Measurements from ENCODE around the gene PEAK3.

PEAK3 gene

GRCh38 chr19:2289714-2290435, 7.9 kb upstream of the PEAK3 start:
- Histone ChIP-seq H3K79me2 (ENCODE audit: insufficient read depth, low read length) (no peaks in the 10 kb centered on the region), H3K9me3 (ENCODE audit: low read length) (no peaks in the 10 kb centered on the region), H3K4me3 (ENCODE audit: low read depth, low read length, poor library complexity, severe bottlenecking) (peak overlapping the region; percentile 55), H3K9ac (ENCODE audit: low read length) (peak overlapping the region; percentile 21; the same call in 1 of the 2 replicates), H3K4me2 (ENCODE audit: low read length) (peak overlapping the region; percentile 63), H3K27ac (ENCODE audit: low read depth, low read length, poor library complexity, severe bottlenecking) (peak overlapping the region; percentile 48), H3K36me3 (ENCODE audit: insufficient read depth, low read length) (no peaks in the 10 kb centered on the region), H3K4me1 (ENCODE audit: insufficient read depth, low read length, severe bottlenecking) (peaks cover 25% of the 10 kb centered on the region), H4K20me1 (ENCODE audit: insufficient read depth, low read length) (no peaks in the 10 kb centered on the region), H3K27me3 (ENCODE audit: insufficient read depth, low read length) (peaks cover 13% of the 10 kb centered on the region), H3F3A (ENCODE audit: insufficient read depth, low read length) (no peaks in the 10 kb centered on the region), H3K9me2 (ENCODE audit: low read depth, low read length) (no peaks in the 10 kb centered on the region), H2AFZ (ENCODE audit: low read length) (no peak overlapping the region)
- TF ChIP-seq CTCF (IDR thresholded peaks at IDR 0.05; ENCODE audit: low read length) (no peak), EZH2 (IDR thresholded peaks at IDR 0.05; ENCODE audit: borderline replicate concordance, low read length) (no peak)

- TF ChIP-seq EZH2 (IDR thresholded peaks at IDR 0.05; ENCODE audit: borderline replicate concordance, low read length): no peak
- H3K4me3 ChIP-seq (ENCODE audit: low read depth, low read length, poor library complexity, severe bottlenecking): peak overlapping the region; percentile 55
- no peak overlapping the region; the same call in 1 of the 2 replicates for H3K9ac ChIP-seq (ENCODE audit: low read length)
- H3K36me3 ChIP-seq (ENCODE audit: insufficient read depth, low read length): no peaks in the 10 kb centered on the region
- no peaks in the 10 kb centered on the region for H3F3A ChIP-seq (ENCODE audit: insufficient read depth, low read length)
- no peaks in the 10 kb centered on the region for H3K9me2 ChIP-seq (ENCODE audit: low read depth, low read length)
- peak overlapping the region; percentile 48 for H3K27ac ChIP-seq (ENCODE audit: low read depth, low read length, poor library complexity, severe bottlenecking)
- H3K4me1 ChIP-seq (ENCODE audit: insufficient read depth, low read length, severe bottlenecking): peaks cover 23% of the 10 kb centered on the region
- H3K4me2 ChIP-seq (ENCODE audit: low read length): peak overlapping the region; percentile 63
- no peaks in the 10 kb centered on the region for H3K9me3 ChIP-seq (ENCODE audit: low read length)
- no peaks in the 10 kb centered on the region for H4K20me1 ChIP-seq (ENCODE audit: insufficient read depth, low read length)
- no peak overlapping the region for H2AFZ ChIP-seq (ENCODE audit: low read length)
- no peaks in the 10 kb centered on the region for H3K79me2 ChIP-seq (ENCODE audit: insufficient read depth, low read length)
- H3K27me3 ChIP-seq (ENCODE audit: insufficient read depth, low read length): peaks cover 12% of the 10 kb centered on the region
These were observed 7.1 kb upstream of the PEAK3 start for GRCh38 chr19:2288818-2289713.

- Histone ChIP-seq H3K9me3 (ENCODE audit: low read length) (no peaks in the 10 kb centered on the region), H3K79me2 (ENCODE audit: insufficient read depth, low read length) (no peaks in the 10 kb centered on the region), H3K9me2 (ENCODE audit: low read depth, low read length) (no peaks in the 10 kb centered on the region), H3K4me2 (ENCODE audit: low read length) (no peak overlapping the region), H4K20me1 (ENCODE audit: insufficient read depth, low read length) (no peaks in the 10 kb centered on the region), H3K27me3 (ENCODE audit: insufficient read depth, low read length) (peaks cover 12% of the 10 kb centered on the region), H3K9ac (ENCODE audit: low read length) (no peak overlapping the region), H3K36me3 (ENCODE audit: insufficient read depth, low read length) (no peaks in the 10 kb centered on the region), H2AFZ (ENCODE audit: low read length) (no peak overlapping the region), H3K4me3 (ENCODE audit: low read depth, low read length, poor library complexity, severe bottlenecking) (no peak overlapping the region), H3F3A (ENCODE audit: insufficient read depth, low read length) (no peaks in the 10 kb centered on the region), H3K27ac (ENCODE audit: low read depth, low read length, poor library complexity, severe bottlenecking) (no peak overlapping the region), H3K4me1 (ENCODE audit: insufficient read depth, low read length, severe bottlenecking) (peaks cover 21% of the 10 kb centered on the region)
- no peak for TF ChIP-seq CTCF (IDR thresholded peaks at IDR 0.05; ENCODE audit: low read length)
- no peak for TF ChIP-seq EZH2 (IDR thresholded peaks at IDR 0.05; ENCODE audit: borderline replicate concordance, low read length)
These were observed 6.4 kb upstream of the PEAK3 start for GRCh38 chr19:2288338-2288817.

All from OCI-LY1 (cell line).